Uterus (tissue), 2 donors: ENCODE results near the gene MAN1B1.

Experiments used
- CTCF ChIP-seq, 4 experiments: fragments of 200-600 bp in 2 of 4; fragments of 450-650 bp in 2 of 4; sonication (generic) in 2 of 4; IDR thresholded peaks; one replicate each; pipeline ENCODE4 v1.5.1; 2016 to 2019; ENCODE audit warnings: antibody characterized with exemption in 4 of 4, mild to moderate bottlenecking in 2 of 4, moderate library complexity in 1 of 4
- POLR2A ChIP-seq, 2 donors: fragments of 450-650 bp; IDR thresholded peaks; one replicate each; pipeline ENCODE4 v1.6.1; 2016; ENCODE audit warnings: antibody characterized with exemption in 2 of 2, mild to moderate bottlenecking in 1 of 2, moderate library complexity in 1 of 2

GRCh38 chr9:137110147-137110910, 23.5 kb downstream of the MAN1B1 start:
- TF ChIP-seq POLR2A (IDR thresholded peaks at IDR 0.05) (no peak), CTCF (IDR thresholded peaks at IDR 0.05) (no peak)
